Activated CD4-positive, alpha-beta T cell treated with anti-CD3 and anti-CD28 coated beads for 24 hours (primary cell): Measurements from ENCODE around the gene DPP6.

Source experiments
- DNase-seq, 2 donors: peaks; one replicate each; pipeline ENCODE4 v3.0.0-alpha.2; 2020; ENCODE audit warnings: low read depth in 2 of 2

Gene DPP6

DNA sequence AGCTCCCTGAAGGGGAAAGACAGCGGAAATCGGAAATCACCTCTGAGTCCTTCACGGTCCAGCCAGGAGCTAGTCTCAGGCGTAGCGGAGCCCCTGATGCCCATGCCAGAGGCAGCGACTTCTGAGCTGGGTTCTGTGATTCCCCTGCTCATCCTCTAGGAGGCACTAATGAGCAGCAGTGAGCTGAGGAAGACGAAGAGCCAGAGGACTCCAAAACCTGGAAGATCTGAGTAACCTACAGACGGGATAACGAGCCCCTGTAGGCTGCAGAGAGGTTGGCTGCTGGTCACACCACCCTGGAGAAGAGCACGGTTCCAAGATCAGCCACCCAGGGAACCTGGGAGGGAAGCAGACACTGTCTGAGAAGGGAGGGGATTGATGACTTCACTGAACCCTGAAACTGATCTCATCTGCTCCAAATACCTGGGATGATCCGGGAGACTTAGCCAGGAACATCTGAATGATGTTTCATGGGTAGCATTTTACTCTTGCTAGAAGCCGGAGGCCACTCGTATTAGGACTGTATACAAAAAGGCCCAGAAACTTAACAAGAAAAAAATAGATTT, 646.6 kb downstream of the DPP6 start:
- DNase-seq = no peak

DNA sequence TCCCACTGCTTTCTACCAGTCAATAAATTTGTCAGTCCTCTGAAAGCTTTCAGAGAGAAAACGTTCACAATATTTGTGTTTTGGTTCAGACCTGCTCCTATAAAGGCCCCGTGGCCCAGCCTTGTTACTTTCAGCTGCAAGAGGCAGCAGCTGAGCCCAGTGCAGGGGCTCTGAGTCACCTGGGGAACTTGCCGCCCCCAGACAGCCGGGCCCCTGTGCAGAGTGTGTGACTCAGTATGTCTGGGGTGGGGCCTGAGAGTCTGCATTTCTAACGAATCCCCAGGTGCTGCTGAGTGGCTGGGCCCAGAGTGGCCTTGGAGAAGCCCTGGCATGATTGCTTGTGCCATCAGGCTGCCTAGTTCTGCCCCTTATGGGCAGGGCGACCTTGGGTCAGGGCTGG, 647.2 kb downstream of the DPP6 start:
- DNase-seq = no peak

DNA sequence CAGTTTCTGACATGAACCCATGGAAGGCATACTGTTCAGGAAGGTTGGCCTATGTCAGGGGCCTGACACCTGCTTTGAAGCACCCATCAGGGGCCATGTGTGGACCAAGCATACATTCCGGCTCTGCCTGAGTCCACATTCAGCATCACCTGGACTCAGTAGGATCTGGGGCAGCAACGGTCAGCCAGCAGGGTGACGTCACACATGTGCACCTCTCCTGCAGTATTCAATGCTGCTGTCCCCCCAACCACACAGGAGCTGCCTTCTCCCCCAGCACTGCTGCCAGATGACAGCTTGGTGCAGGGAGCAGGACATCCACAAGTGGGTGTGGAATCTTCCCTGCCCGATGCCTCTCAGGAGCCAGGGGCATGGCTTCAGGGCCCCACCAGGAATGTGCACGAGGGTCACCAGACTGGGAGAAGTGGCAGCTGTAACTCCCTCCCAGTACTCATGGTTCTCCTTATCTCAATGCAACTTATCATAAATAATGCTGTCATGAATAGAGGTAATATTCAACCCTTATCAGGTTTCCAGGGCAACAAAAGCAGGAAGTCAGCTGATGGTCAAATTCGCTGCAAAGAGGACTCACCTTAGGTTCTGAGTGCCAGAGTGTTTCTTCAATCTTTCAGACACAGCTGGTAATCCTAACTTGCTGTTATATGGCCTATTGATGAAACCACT, 657.8 kb downstream of the DPP6 start:
- DNase-seq = no peak

DNA sequence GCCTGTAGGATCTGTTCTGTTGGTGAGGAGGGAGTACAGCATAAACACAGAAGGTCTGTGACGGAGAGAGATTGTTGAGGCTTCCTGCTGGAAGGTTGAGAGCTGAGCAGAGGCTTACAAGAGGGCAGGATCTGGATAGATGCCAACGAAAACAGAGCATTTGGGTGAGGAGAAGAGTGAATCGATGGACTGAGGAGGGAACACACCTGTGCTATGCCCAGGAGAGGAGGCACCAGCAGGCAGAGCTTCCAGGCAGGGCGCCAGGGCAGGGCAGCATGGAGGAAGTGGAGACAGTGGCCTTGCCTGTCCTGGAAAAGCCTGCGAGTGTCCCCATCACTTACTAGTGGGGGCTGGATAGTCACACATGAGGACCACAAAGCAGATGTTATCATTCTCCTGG, 667.8 kb downstream of the DPP6 start:
- no peak for DNase-seq

DNA sequence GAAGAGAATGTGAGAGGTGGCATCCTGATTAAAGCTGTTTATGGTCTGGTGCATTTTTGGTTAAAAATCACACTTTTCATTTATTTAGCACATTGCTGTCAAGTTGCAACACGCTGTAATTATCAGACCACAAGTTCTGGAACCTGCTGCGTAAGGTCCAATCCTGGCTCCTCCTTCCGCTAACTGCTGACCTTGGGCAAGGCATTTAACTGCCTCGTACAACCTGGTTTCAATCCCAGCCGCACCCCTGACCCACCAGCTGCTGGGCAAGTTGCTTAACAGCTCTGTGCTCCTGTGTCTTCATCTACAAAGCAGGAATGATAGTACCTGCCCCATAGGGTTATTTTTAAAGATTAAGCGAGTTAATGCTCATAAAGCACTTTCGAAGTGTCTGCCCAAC, 668.9 kb downstream of the DPP6 start:
- no peak for DNase-seq

DNA sequence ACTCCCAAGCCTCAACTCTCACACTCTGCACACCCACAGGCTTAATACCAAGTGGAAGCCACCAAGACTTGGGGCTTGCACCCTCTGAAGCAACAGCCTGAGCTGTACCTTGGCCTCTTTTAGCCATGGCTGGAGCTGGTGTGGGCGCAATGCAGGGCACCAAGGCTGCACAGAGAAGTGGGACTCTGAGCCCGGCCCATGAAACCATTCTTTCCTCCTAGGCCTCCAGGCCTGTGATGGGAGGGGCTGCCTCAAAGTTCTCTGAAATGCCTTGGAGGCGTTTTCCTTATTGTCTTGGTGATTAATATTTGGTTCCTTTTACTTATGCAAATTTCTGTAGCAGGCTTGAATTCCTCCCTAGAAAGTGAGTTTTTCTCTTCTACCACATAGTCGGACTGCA, 674.2 kb downstream of the DPP6 start:
- no peak for DNase-seq

DNA sequence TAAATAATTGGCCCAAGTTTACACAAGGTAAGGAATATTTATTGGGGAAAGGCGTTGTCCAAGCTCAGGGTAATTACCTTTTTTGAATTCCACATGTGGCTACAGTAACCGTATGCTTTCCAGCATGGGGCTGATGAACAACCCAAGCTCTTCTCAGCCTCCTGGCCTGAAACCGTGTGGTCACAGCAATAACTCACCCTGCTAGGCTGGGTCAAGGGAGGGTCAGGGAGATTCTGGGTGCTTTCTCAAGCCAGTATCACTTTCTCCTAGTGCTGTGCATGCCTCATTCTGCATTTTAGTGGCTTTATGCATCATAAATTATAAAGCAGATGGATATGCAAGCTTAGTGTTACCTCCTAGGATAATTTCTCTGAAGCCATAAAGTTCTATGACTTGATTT, 676.9 kb downstream of the DPP6 start:
- DNase-seq = no peak

DNA sequence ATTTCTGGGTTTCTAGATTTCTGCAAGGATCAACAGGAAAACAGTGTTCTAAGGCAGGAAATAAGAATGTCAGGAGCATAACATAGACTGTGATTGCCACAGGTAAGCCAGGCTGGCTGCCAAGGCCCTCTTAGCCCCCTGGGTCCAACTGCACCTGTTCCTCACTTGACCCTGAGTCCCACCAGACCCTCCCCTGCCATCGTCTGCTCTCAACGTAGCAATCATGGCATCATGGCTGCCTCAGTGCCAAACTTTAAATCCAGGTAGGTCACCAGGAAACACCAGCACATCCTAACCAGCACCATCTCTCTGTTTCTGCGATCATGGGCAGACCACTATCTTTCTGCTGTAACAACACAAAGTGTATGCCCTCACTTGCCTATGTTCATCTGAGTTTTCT, 683.6 kb downstream of the DPP6 start:
- no peak for DNase-seq

DNA sequence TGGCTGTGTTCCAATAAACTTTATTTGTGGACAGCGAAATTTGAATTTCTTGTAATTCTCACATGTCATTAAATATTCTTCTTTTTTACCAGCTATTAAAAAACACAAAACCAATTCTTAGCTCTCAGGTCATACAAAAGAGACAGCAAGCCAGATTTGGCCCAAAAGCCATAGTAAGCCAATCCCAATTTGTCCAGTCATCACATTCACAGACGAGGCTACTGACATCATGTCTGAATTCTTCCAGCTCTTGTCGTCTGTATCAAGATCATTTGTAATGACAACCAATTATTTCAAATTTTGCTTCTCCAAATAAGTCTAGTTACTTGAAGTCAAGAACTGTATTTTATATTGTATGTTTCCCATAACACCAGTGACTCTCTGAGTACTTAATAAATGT, 684.2 kb downstream of the DPP6 start:
- no peak for DNase-seq

DNA sequence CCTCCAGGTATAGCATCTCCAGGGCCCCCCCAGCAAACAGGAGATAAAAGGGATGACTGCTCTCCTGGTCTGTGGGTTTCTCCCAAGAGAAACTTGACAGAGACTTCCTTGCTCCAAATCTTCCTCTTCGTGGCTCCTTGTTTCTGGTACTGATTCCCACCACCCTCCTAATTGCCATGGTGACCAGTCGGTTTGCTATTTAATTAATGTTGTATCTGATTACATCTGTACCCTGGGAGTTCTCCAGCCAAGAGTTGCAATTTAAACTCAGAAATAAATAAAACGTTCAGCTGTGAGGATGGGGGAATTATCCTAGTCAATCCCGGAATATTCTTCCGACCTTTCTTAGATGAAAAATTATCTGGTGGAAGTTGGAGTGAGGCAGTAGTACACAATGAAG, 686.0 kb downstream of the DPP6 start:
- no peak for DNase-seq

DNA sequence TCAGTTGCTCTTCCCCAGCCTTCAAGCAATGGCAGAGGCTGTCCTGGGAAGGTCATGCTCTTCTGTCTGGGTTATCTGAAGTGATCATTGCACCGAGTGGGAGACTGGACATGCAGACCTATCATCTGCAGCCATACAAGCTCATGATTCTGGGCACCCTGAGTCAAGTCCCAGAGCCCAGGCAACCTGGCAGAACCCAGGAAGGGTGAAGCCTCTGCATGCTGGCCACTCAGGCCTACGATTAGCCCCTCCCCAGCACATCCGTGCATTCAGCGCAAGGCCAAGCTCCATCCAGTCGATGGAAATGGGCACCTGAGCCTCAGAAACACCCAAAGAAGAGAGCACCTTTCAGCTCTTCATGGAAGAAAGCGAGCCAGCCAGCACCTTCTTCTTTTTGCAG, 688.9 kb downstream of the DPP6 start:
- no peak for DNase-seq

DNA sequence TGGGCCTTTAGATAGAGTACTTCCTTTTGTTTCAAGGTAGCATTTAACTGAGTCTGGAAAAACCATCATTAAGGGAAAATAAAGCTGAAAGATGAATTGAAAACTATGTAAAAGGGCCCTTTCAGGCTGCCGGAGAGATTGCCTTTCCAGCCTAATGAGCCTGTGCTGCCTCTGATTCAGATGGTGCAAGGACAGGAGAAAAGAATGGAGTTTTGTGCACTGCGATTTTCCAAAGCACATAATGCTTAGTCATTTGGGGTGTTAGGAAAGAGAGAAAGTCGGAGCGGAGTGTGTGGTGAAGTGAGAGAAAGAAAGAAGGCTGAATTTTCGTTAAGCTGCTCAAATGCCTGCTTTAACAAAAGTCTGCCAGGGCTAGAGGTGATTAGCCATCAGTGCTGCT, 691.0 kb downstream of the DPP6 start:
- no peak for DNase-seq

DNA sequence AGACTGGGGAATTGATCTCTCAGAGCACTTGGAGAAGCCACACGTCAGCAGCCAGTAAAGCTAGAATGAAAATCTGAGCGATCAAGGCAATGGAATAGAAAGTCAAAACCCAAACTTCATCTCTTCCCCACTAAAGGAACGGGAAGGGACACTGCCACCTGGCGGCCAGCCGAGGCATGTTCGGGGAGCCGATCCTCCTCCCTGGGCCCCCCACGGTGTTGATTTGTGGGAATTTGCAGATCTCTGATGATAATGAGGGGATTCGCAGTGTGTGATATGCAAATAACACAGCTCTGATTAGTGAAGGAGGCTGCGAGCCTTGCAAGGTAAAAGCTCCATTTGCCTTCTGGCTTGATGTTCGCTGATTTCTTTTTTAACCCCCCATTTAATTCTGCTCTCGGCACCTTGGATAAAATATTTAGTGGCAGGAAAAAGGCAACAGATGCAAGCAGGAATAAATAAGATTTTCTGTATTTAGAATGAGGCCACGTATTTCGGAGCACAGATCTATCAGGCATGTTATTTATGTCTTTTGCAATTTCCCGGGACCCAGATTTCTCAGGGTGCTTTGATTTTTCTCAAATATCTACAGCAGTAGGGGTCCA, 692.2 kb downstream of the DPP6 start:
- DNase-seq = peak in 1 of 2 donors; percentile 29

DNA sequence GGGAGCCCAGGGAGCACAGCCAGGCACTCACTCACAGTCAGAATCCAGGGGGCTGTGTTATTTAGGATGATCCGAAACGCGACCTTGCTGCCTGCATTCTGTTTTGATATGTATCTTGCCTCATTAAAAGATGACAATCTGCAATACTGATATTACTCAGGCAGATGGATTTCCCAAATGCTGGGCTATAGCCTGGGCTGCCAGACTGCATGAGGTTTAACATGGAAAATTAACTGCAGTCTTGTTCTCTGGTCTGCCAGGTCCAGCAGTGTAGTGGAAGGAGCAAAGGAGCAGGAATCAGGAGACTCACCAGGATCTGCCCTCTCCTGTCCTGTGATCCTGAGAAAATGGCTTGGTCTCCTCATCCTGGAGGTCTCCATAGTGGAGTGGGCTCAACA, 692.7 kb downstream of the DPP6 start:
- DNase-seq = no peak

DNA sequence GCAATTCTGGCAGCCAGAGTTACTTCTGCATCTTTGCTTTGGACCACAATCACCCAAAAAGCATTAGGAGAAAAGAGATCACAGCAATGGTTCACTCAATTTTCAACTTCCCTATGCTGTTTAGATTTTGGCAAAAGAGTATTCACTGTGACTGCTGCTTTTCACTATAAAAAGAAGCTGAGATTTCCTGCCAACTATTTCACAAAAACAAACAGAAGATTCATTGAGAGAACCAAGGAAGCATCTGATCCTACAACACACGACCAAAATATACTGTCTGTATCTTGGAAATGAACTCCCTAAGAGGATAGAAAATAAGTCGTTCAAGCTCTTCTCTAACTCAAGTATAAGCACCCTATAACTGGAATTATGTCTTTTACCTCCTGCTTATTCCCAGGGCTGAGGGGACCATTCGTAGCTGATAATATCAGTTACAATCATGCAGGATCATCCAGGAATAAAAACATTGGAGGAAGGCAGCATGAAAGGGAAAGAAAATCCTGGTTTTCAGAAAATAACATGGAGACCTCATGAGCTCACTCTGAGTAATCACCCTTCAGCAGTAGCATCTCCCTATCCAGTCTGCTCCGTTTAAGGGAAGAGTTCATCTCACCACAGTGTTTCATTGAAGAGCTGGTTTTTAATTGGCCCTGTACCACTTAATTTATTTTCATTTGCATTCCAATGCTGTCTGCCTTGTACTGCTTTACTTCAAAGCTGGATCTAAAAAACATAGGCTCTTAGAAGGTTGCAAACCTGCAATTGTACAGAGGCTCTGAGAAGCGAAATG, 694.6 kb downstream of the DPP6 start:
- no peak for DNase-seq

DNA sequence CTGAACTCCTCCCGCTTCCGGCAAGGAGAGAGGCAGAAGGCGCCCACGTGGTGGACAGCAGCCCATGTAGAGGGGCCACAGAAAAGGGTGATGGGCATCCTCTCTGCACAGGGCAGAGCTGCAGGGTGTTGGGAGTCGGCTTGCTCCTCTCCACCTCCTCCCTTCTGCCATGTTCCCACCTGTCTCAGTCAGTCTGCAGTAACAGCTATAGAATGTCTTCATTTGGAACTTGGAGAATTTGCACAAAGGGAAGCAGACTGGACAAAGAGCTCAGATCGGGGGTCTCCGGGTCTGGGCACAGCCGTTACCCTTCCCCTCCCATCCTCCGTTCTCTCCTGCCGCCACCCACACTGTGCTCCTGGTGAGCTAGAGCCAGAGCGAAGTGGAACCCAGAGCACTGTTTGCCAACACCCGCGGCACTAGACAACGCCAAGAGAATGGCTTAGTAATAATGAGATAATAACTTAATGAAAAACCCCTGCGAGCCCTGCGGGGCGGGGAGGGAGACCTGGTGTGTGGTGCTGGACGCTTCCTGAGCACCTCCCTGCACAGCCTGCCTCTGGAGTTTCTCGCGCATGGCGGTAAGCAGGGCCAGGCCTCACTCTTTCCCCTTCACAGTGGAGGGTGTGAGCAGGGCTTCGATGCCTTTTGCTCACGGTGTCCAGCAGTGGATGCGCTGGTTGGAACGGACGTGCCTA, 696.0 kb downstream of the DPP6 start:
- DNase-seq = no peak

DNA sequence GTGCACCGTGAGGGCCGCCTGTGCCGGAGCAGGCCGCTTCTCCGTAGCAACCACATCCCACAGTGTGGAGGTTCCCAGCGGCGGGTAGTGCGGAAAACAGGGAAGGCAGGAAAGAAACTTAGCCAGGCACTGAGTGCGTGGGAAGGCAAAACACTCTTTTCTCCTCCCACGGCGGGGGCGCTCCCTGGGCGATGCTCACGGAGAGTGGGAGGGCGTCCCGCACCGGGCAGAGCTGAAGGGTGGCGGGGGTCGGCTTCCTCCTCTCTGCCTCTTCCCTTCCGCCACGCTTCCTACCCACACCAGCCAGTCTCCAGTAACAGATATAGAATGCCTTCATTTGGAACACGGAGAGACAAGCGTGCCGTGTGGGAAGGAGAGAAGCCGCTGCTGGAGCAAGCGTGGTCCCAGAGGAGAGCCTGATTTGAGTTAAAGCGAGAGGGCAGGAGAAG, 698.2 kb downstream of the DPP6 start:
- DNase-seq = no peak

DNA sequence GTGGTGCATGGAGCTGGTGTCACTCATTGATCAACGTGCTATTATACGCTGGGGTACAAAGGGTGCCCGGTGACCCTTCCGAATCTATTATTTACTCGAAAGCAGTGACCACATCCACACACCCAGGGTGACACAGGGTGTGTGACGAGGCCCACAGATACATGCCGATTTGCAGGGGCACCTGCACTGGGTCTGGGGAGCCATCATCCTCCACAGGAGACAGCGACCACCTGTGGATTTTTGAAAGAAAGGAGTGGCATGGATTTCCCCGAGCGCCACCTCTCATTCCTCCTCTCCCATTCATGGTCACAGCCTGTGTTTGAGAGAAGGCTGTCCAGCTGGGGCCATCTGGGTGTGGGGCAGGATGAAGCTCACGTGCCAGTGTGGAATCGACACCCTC, 701.0 kb downstream of the DPP6 start:
- DNase-seq = no peak

DNA sequence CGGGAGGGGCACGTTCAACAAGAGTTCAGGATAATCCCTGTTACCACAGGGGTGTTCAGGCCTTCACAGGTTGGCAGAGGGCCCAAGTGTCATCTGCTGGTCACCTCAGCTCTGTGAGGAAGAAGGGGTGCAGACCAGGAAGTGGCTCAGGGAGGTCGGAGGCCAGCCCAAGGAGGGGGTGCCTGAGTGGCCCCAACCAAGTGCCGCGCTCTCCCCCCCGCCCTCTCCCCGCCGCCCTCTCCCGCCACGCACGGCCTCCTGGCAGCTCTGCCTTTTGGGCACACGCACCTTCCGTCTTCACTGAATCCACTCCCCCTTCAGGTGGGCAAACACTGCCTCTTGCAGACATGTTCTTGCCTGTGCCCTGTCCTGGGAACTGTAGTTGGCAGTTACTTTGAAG, 705.6 kb downstream of the DPP6 start:
- DNase-seq = no peak

DNA sequence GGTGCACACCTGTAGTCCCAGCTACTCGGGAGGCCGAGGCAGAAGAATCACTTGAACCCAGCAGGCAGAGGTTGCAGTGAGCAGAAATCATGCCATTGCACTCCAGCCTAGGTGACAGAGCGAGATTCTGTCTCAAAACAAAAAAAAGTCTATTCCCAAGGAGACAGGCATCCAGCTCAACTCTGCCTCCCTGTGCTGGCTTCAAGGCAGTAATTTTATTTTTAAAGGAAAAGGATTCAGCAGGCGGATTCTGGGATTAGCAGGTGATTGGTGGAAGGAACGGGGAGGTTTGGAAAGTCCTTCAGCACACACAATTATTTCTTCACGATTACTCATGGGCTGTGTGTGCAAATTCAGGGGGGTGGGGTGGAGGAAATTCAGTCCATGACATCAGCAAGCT, 707.8 kb downstream of the DPP6 start:
- DNase-seq = no peak

DNA sequence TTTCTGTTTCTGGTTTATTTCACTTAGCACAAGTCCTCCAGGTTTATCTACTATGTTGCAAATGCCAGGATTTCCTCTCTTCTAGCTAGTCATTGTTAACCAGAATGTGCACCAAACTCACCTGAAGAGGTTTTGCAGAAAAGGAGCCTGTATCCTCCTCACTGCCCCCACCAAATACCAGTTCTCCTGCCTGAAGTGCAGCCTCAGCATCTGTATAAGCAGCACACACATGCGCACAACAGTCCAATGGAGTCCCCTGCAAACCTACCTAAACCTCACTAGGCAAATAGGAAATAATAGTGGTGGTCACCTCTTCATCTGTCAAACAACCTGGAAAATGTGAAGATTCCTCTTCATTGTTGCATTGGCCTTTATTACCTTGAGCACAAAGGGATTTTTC, 712.9 kb downstream of the DPP6 start:
- DNase-seq = no peak

DNA sequence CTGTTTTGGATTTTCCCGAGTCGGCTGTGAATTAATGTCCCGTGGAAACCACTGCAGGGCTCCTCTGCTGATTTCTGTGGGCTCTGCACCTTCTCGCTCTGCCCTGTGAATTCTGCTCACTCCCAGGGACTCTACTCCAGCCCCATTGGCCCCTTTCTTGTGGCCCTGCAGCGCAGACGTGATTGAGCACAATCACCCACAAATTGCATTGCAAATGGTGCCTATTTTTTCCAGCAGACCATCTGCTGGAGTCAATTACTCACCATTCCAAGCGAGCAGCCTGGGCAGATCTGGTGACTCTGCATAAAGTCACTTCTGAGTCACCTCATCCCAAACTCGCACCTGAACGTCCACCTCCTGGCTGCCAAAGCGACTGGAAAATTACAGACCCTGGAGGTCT, 714.9 kb downstream of the DPP6 start:
- no peak for DNase-seq
